ENCODE results near the gene LIME1. TPM values are rescaled to one million over a fixed set of nuclear protein-coding genes. Genes with fewer than 3 reads are reported as not detected.

Gene LIME1
- total RNA-seq, 1 donor from 2014 or later = 16.6 TPM

DNA sequence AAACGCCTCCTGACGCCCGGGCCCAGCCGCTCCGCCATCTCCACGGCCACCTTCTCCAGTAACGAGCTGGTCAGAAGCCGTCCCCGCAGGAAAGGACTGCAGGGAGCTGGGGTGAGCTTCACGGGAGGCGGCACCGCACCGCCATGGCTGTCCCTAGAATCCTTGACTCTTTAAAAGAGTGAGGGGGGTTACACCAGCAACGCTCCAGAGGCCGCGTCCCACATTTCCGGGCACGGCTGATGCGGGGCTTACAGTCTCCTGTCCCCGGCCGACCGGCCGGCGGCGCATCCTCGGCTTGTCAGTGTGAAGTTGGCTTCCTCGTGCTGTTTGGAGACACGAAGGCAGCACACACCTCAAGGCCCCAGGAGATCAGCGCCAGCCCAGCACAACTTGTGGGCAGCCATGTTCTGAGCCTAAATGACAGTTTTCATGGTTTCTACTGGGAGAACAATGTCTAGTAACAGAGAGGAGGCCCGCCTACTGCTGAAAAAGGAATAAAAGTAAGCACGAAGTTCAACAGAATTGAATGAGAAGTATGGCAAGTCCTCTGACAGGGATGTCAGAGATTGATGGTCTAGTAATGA lies 33.5 kb downstream of the LIME1 start:
- H3K27ac Mint-ChIP-seq (ENCODE audit: unreplicated experiment) = peak overlapping the region; percentile 62
- peaks cover 25% of the 10 kb centered on the region for H3K27me3 Mint-ChIP-seq (ENCODE audit: unreplicated experiment)
- peaks cover 29% of the 10 kb centered on the region for H3K9me3 Mint-ChIP-seq (ENCODE audit: unreplicated experiment)
- peaks cover 38% of the 10 kb centered on the region for H3K4me1 Mint-ChIP-seq (ENCODE audit: low read depth, unreplicated experiment)
- DNase-seq = no peak
- H3K4me3 Mint-ChIP-seq (ENCODE audit: unreplicated experiment) = no peak overlapping the region
- peaks cover 16% of the 10 kb centered on the region for H3K36me3 Mint-ChIP-seq (ENCODE audit: unreplicated experiment)
- TF ChIP-seq, protein P1, sequence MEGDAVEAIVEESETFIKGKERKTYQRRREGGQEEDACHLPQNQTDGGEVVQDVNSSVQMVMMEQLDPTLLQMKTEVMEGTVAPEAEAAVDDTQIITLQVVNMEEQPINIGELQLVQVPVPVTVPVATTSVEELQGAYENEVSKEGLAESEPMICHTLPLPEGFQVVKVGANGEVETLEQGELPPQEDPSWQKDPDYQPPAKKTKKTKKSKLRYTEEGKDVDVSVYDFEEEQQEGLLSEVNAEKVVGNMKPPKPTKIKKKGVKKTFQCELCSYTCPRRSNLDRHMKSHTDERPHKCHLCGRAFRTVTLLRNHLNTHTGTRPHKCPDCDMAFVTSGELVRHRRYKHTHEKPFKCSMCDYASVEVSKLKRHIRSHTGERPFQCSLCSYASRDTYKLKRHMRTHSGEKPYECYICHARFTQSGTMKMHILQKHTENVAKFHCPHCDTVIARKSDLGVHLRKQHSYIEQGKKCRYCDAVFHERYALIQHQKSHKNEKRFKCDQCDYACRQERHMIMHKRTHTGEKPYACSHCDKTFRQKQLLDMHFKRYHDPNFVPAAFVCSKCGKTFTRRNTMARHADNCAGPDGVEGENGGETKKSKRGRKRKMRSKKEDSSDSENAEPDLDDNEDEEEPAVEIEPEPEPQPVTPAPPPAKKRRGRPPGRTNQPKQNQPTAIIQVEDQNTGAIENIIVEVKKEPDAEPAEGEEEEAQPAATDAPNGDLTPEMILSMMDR (IDR thresholded peaks at IDR 0.05; ENCODE audit: partially characterized antibody, unreplicated experiment) = no peak

DNA sequence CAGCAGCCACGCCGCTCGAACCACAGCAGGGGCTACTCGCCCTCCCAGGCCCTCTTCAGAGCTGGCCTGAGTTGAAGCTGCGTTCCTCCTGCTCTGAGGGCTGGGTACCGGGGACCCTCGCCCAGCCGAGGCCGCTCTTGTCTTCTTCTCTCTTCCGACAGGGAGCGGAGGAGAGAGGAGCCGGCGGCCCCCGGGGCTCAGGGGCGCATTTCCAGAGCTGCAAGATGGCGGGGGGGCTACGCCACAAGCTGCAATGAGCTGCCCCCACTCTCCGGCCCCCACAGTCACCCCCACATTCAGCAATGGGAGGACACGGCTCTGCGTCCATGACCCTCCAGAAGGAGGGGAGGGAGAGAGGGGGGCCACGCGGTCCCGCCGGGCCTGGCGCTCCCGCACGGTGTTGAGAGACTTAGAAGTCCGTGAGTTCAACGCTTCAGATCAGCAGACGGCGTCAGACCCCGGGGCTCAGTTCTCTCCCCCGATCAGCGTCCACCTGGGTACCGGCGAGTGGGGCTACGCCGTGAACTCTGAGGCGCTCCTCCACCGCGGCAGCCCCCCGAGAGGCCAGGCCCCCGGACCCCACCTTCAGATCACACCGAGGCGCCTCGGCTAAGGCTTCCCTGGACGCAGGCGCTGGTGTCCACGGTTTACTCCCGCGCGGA lies 34.7 kb downstream of the LIME1 start:
- DNase-seq = no peak
- Mint-ChIP-seq H3K36me3 (ENCODE audit: unreplicated experiment) (peaks cover 9% of the 10 kb centered on the region), H3K27me3 (ENCODE audit: unreplicated experiment) (peaks cover 20% of the 10 kb centered on the region), H3K4me1 (ENCODE audit: low read depth, unreplicated experiment) (peaks cover 41% of the 10 kb centered on the region), H3K9me3 (ENCODE audit: unreplicated experiment) (peaks cover 23% of the 10 kb centered on the region), H3K4me3 (ENCODE audit: unreplicated experiment) (no peak overlapping the region), H3K27ac (ENCODE audit: unreplicated experiment) (no peak overlapping the region)
- TF ChIP-seq, protein P1 (IDR thresholded peaks at IDR 0.05; ENCODE audit: partially characterized antibody, unreplicated experiment) = no peak

- peak overlapping the region; percentile 54 for H3K4me3 Mint-ChIP-seq (ENCODE audit: unreplicated experiment)
- peaks cover 31% of the 10 kb centered on the region for H3K4me1 Mint-ChIP-seq (ENCODE audit: low read depth, unreplicated experiment)
- peaks cover 6% of the 10 kb centered on the region for H3K36me3 Mint-ChIP-seq (ENCODE audit: unreplicated experiment)
- H3K9me3 Mint-ChIP-seq (ENCODE audit: unreplicated experiment) = peaks cover 18% of the 10 kb centered on the region
- peaks cover 13% of the 10 kb centered on the region for H3K27me3 Mint-ChIP-seq (ENCODE audit: unreplicated experiment)
- H3K27ac Mint-ChIP-seq (ENCODE audit: unreplicated experiment) = peak overlapping the region; percentile 59
- TF ChIP-seq, protein P1 (IDR thresholded peaks at IDR 0.05; ENCODE audit: partially characterized antibody, unreplicated experiment) = no peak
- DNase-seq = no peak
Observed at GRCh38 chr20:63772781-63773518, 36.5 kb downstream of the LIME1 start.

GRCh38 chr20:63773571-63774241 lies 37.2 kb downstream of the LIME1 start:
- peaks cover 34% of the 10 kb centered on the region for H3K4me1 Mint-ChIP-seq (ENCODE audit: low read depth, unreplicated experiment)
- H3K9me3 Mint-ChIP-seq (ENCODE audit: unreplicated experiment) = peaks cover 16% of the 10 kb centered on the region
- peaks cover 10% of the 10 kb centered on the region for H3K27me3 Mint-ChIP-seq (ENCODE audit: unreplicated experiment)
- TF ChIP-seq, protein P1 (IDR thresholded peaks at IDR 0.05; ENCODE audit: partially characterized antibody, unreplicated experiment) = no peak
- H3K36me3 Mint-ChIP-seq (ENCODE audit: unreplicated experiment) = peaks cover 4% of the 10 kb centered on the region
- H3K27ac Mint-ChIP-seq (ENCODE audit: unreplicated experiment) = no peak overlapping the region
- peak overlapping the region; percentile 81 for H3K4me3 Mint-ChIP-seq (ENCODE audit: unreplicated experiment)
- no peak for DNase-seq
